ENCODE measurements around the gene GNS.

DNA sequence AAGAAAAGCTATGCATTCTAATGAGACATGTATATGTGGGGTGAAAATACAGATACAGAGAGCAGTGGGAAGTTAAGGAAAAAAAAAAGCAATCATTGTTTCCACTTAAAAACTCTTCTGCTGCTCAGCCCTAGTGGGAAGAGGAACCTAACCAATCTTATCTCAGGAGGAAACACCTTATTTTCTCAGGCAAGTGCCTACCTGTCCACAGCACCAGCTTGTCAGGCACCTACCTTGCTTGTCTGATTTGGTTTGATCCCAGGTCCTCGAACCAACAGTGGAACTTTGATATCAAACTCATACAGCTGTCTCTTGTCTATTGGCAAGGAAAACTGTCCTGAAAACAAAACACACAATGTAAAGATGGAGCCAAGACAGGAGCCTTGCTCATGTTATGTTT is 22.4 kb downstream of the GNS start:
- TF ChIP-seq POLR2A (IDR thresholded peaks at IDR 0.05) (no peak), EP300 (IDR thresholded peaks at IDR 0.05) (no peak)

Data from ovary (tissue), 1 donor.